Measurements from ENCODE around the gene CBX4.

DNA sequence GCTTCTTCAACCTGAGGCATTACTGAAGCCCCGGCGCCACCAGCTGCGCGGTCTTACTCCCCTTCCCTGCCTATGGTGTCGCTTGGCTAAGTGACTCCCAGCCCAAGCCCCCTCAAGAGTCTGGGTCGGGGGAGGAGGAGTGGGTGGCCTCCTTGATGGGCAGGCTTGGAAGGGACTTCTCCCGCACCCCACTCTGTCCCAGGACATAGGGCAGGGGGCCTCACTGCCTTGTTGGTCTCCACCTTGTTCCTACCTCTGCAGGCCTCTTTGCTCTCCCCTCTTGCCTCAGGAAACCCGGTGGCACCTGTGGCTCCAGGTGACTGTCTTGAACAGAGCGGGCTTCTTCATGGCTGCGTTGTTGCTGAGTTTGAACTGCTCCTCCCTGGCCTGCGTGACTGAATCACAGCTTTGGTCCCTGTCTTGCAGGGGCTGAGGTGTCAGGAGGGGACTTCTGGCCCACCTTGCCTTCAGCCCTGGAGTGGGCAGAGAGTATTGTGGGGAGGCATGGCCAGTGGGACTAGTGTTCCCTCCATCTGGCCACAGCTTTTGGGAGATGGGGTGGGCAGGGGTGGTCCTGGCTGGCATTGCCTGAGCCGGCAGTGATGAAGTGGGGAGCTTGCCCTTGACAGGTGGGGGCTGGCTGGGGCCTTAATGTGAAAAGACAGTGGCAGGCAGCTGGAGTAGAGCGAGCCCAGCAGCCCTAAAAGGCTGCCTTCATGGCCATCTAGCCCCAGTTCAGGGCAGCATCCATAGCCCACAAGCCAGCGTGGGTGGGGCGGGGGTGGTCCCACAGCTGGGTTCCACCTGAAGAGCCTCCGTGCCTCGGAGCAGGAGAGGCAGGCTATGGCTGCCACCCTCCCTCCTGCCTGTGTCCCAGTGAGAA is 54.0 kb downstream of the CBX4 start:
- no peak for TF ChIP-seq EZH2phosphoT487 (IDR thresholded peaks at IDR 0.05; ENCODE audit: borderline replicate concordance, low read depth, low read length)
- TF ChIP-seq, protein P1, sequence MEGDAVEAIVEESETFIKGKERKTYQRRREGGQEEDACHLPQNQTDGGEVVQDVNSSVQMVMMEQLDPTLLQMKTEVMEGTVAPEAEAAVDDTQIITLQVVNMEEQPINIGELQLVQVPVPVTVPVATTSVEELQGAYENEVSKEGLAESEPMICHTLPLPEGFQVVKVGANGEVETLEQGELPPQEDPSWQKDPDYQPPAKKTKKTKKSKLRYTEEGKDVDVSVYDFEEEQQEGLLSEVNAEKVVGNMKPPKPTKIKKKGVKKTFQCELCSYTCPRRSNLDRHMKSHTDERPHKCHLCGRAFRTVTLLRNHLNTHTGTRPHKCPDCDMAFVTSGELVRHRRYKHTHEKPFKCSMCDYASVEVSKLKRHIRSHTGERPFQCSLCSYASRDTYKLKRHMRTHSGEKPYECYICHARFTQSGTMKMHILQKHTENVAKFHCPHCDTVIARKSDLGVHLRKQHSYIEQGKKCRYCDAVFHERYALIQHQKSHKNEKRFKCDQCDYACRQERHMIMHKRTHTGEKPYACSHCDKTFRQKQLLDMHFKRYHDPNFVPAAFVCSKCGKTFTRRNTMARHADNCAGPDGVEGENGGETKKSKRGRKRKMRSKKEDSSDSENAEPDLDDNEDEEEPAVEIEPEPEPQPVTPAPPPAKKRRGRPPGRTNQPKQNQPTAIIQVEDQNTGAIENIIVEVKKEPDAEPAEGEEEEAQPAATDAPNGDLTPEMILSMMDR (conservative IDR thresholded peaks at IDR 0.05; ENCODE audit: low read length) = no peak

Data from OCI-LY7 (cell line).